Renal cortical epithelial cell (primary cell): ENCODE data around the gene SWI5. TPM values are rescaled to one million over a fixed set of nuclear protein-coding genes. Genes with fewer than 3 reads are reported as not detected.

Experiments used
- DNase-seq: peaks from one replicate; pipeline ENCODE4 v3.0.0-alpha.2; 2011; ENCODE audit warnings: low read depth
- total RNA-seq: library from RNA; depleted of rRNA; stranded (reverse); fragments of >200 nt; gene quantifications from 2 replicates; pipeline ENCODE4 v1.2.3, GENCODE V29; 2014

Gene SWI5
- total RNA-seq, 1 donor from 2014 or later = 22.6 TPM

- DNase-seq = peak; percentile 45
These were observed 3.3 kb downstream of the SWI5 start for GRCh38 chr9:128279088-128280073.

GRCh38 chr9:128280084-128280622 lies 4.1 kb downstream of the SWI5 start:
- peak; percentile 18 for DNase-seq

GRCh38 chr9:128282500-128282899 lies 6.4 kb downstream of the SWI5 start:
- peak; percentile 22 for DNase-seq

- no peak for DNase-seq
These were observed 9.1 kb downstream of the SWI5 start for GRCh38 chr9:128285033-128285784.

- no peak for DNase-seq
These were observed 10.4 kb downstream of the SWI5 start for GRCh38 chr9:128286440-128286839.

- no peak for DNase-seq
These were observed 12.4 kb downstream of the SWI5 start for GRCh38 chr9:128288273-128289004.

- DNase-seq = no peak
These were observed 15.9 kb downstream of the SWI5 start for GRCh38 chr9:128292009-128292408.

- no peak for DNase-seq
These were observed 17.0 kb downstream of the SWI5 start for GRCh38 chr9:128293091-128293490.

- DNase-seq = no peak
These were observed 18.1 kb downstream of the SWI5 start for GRCh38 chr9:128294142-128294541.

GRCh38 chr9:128296340-128297220 lies 20.5 kb downstream of the SWI5 start:
- no peak for DNase-seq

GRCh38 chr9:128297221-128297773 lies 21.2 kb downstream of the SWI5 start:
- no peak for DNase-seq

- no peak for DNase-seq
These were observed 22.7 kb downstream of the SWI5 start for GRCh38 chr9:128298535-128299482.

GRCh38 chr9:128304136-128304970 lies 28.3 kb downstream of the SWI5 start:
- DNase-seq = no peak

- DNase-seq = no peak
These were observed 28.9 kb downstream of the SWI5 start for GRCh38 chr9:128304971-128305288.

- no peak for DNase-seq
These were observed 33.5 kb downstream of the SWI5 start for GRCh38 chr9:128309551-128309950.

- DNase-seq = no peak
These were observed 34.4 kb downstream of the SWI5 start for GRCh38 chr9:128310461-128310860.

- DNase-seq = no peak
These were observed 38.6 kb downstream of the SWI5 start for GRCh38 chr9:128314697-128315096.

- DNase-seq = no peak
These were observed 40.3 kb downstream of the SWI5 start for GRCh38 chr9:128316421-128316820.

GRCh38 chr9:128317629-128318028 lies 41.6 kb downstream of the SWI5 start:
- no peak for DNase-seq
